OCI-LY7 (cell line): Measurements from ENCODE around the gene OVCH2. TPM values are rescaled to one million over a fixed set of nuclear protein-coding genes. Genes with fewer than 3 reads are reported as not detected.

ENCODE experiments used
- BruUV-seq: library from RNA; stranded (reverse); fragments of 400-500 nt; replicated peaks from 2 replicates; lab custom pipeline; 2021; lab: Mats Ljungman, UMichigan
- CTCF ChIA-PET: fragments of 300-600 bp; sonication (Branson Sonifier 250); formaldehyde crosslinking; loops from one replicate; lab custom pipeline; 2022; ENCODE audit warnings: antibody characterized with exemption; ENCODE audit not compliant: unreplicated experiment; lab: Charles Lee
- POLR2A ChIA-PET: fragments of 300-600 bp; sonication (Branson Sonifier 250); formaldehyde crosslinking; loops from one replicate; lab custom pipeline; 2022; ENCODE audit warnings: antibody characterized with exemption; lab: Charles Lee
- DNase-seq: peaks from one replicate; pipeline ENCODE4 v3.0.0-alpha.2; 2015; ENCODE audit warnings: low spot score
- H2AFZ ChIP-seq: fragments of 200-600 bp; sonication (generic), shearing (Covaris generic); 2 replicates; pipeline ENCODE4 v1.6.1; 2014; ENCODE audit warnings: mild to moderate bottlenecking, antibody characterized with exemption, low read length, moderate library complexity
- H3K27ac ChIP-seq: fragments of 200-600 bp; sonication (generic); 2 replicates; pipeline ENCODE4 v1.5.1; 2014; ENCODE audit warnings: mixed run types, low read depth, mild to moderate bottlenecking, moderate library complexity, low read length, inconsistent platforms; ENCODE audit not compliant: poor library complexity, severe bottlenecking
- H3K36me3 ChIP-seq: fragments of 200-600 bp; sonication (generic); 2 replicates; pipeline ENCODE4 v1.6.1; 2014; ENCODE audit warnings: mild to moderate bottlenecking, antibody characterized with exemption, low read length, moderate library complexity, mixed read lengths; ENCODE audit not compliant: insufficient read depth
- H3K4me1 ChIP-seq: fragments of 200-600 bp; sonication (generic); 2 replicates; pipeline ENCODE4 v1.5.1; 2014; ENCODE audit warnings: mild to moderate bottlenecking, low read length; ENCODE audit not compliant: insufficient read depth, poor library complexity, severe bottlenecking
- H3K4me2 ChIP-seq: fragments of 200-600 bp; sonication (generic); 2 replicates; pipeline ENCODE4 v1.6.1; 2014; ENCODE audit warnings: mild to moderate bottlenecking, low read length
- H3K4me3 ChIP-seq: fragments of 200-600 bp; sonication (generic); 2 replicates; pipeline ENCODE4 v1.5.1; 2014; ENCODE audit warnings: mild to moderate bottlenecking, low read depth, low read length; ENCODE audit not compliant: poor library complexity, severe bottlenecking
- H3K79me2 ChIP-seq: fragments of 200-600 bp; sonication (generic); 2 replicates; pipeline ENCODE4 v1.6.1; 2016; ENCODE audit warnings: low read depth, mild to moderate bottlenecking, low read length, moderate library complexity, mixed read lengths; ENCODE audit not compliant: insufficient read depth
- H3K9me2 ChIP-seq: fragments of 200-600 bp; sonication (generic); 2 replicates; pipeline ENCODE4 v1.6.1; 2016; ENCODE audit warnings: mild to moderate bottlenecking, low read length, mixed read lengths; ENCODE audit not compliant: insufficient read depth
- H3K9me3 ChIP-seq: fragments of 200-600 bp; sonication (generic); 2 replicates; pipeline ENCODE4 v1.6.1; 2014; ENCODE audit warnings: mild to moderate bottlenecking, mixed run types, low read length, mixed read lengths
- H4K20me1 ChIP-seq: fragments of 200-600 bp; sonication (generic); 2 replicates; pipeline ENCODE4 v1.6.1; 2014; ENCODE audit warnings: mild to moderate bottlenecking, antibody characterized with exemption, low read length, moderate library complexity, mixed read lengths; ENCODE audit not compliant: insufficient read depth
- EZH2phosphoT487 ChIP-seq: fragments of 200-600 bp; sonication (generic); IDR thresholded peaks from 2 replicates; pipeline ENCODE4 v1.6.1; 2018; ENCODE audit warnings: low read depth, borderline replicate concordance, mild to moderate bottlenecking, mixed run types, antibody characterized with exemption, low read length, moderate library complexity, mixed read lengths
- intact Hi-C: fragments of 100-400 bp; cut with micrococcal nuclease; formaldehyde crosslinking; loops from one replicate; pipeline ENCODE4 v1.10.0; 2022; ENCODE audit not compliant: unreplicated experiment
- total RNA-seq, 2 experiments: library from RNA; depleted of rRNA in 1 of 2; stranded (reverse); fragments of >200 nt in 1 of 2; shearing (Covaris generic) in 1 of 2; gene quantifications; 2 replicates each; pipeline ENCODE4 v1.2.3, GENCODE V29; 2014 to 2022
- TF ChIP-seq, protein P1 (sequence below): fragments of 200-600 bp; sonication (generic); conservative IDR thresholded peaks from 2 replicates; pipeline ENCODE4 v1.5.1; 2014; ENCODE audit warnings: mild to moderate bottlenecking, antibody characterized with exemption, low read length, moderate library complexity, mixed read lengths

The OVCH2 gene
- total RNA-seq, 2 experiments from 2014 or later, result not detected

DNA sequence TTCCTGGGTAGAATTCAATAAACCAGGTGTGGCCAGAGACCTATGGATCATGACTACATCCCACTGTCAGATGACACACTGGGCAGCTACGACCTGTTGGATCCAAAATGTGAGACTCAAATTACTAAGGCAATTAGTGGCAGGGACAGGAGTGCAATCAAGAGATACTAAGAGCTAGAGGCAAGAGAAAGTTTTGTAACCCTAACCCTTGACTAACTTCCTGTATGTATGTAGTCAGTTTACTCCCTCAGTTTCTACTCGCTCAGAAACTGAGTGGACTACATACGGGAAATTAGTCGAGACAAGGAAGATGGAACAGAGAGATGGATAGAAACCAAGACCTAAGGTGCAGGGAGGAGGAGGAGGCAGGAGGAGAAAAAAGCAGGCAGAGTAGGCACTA is 35.6 kb downstream of the OVCH2 start:
- H3K79me2 ChIP-seq, result no peaks in the 10 kb centered on the region
- H3K36me3 ChIP-seq, result peaks cover 37% of the 10 kb centered on the region
- no peak overlapping the region for H3K4me2 ChIP-seq
- CTCF ChIA-PET, result no interaction called here
- no peak overlapping the region for H3K27ac ChIP-seq
- POLR2A ChIA-PET, result interaction anchor here (1.3 kb wide), 1 partner anchor 25 kb away, joined by 3 read pairs; no protein-coding TSS in a partner anchor
- H3K9me3 ChIP-seq, result no peaks in the 10 kb centered on the region
- BruUV-seq, result no TSS peak
- H3K4me3 ChIP-seq, result no peak overlapping the region
- intact Hi-C loops, result no loop called here
- no peaks in the 10 kb centered on the region for H3K9me2 ChIP-seq
- DNase-seq, result no peak
- TF ChIP-seq, protein P1, sequence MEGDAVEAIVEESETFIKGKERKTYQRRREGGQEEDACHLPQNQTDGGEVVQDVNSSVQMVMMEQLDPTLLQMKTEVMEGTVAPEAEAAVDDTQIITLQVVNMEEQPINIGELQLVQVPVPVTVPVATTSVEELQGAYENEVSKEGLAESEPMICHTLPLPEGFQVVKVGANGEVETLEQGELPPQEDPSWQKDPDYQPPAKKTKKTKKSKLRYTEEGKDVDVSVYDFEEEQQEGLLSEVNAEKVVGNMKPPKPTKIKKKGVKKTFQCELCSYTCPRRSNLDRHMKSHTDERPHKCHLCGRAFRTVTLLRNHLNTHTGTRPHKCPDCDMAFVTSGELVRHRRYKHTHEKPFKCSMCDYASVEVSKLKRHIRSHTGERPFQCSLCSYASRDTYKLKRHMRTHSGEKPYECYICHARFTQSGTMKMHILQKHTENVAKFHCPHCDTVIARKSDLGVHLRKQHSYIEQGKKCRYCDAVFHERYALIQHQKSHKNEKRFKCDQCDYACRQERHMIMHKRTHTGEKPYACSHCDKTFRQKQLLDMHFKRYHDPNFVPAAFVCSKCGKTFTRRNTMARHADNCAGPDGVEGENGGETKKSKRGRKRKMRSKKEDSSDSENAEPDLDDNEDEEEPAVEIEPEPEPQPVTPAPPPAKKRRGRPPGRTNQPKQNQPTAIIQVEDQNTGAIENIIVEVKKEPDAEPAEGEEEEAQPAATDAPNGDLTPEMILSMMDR, result no peak
- TF ChIP-seq EZH2phosphoT487, result no peak
- no peaks in the 10 kb centered on the region for H4K20me1 ChIP-seq
- H3K4me1 ChIP-seq, result no peaks in the 10 kb centered on the region
- no peak overlapping the region for H2AFZ ChIP-seq

GRCh38 chr11:7668911-7669310 is 37.4 kb downstream of the OVCH2 start:
- CTCF ChIA-PET, result no interaction called here

GRCh38 chr11:7668464-7668863 is 37.8 kb downstream of the OVCH2 start:
- Histone ChIP-seq H3K27ac (no peak overlapping the region), H3K79me2 (no peaks in the 10 kb centered on the region), H3K9me2 (no peaks in the 10 kb centered on the region), H3K4me3 (no peak overlapping the region), H3K4me1 (no peaks in the 10 kb centered on the region), H2AFZ (no peak overlapping the region), H3K36me3 (peaks cover 50% of the 10 kb centered on the region), H4K20me1 (no peaks in the 10 kb centered on the region), H3K4me2 (no peak overlapping the region), H3K9me3 (no peaks in the 10 kb centered on the region)
- intact Hi-C loops, result loop anchor here (5.0 kb wide), 1 partner anchor 226 kb away; no protein-coding TSS in a partner anchor
- DNase-seq, result no peak
- no TSS peak for BruUV-seq
- ChIA-PET CTCF (no interaction called here), POLR2A (interaction anchor here (0.6 to 0.7 kb wide), 2 partner anchors 163 to 942 kb away, joined by 3 read pairs; no protein-coding TSS in a partner anchor)
- no peak for TF ChIP-seq EZH2phosphoT487
- TF ChIP-seq, protein P1, result no peak

More at GRCh38 chr11:7668911-7669310, 37.4 kb downstream of the OVCH2 start:
- Histone ChIP-seq H4K20me1 (no peaks in the 10 kb centered on the region), H3K36me3 (peaks cover 50% of the 10 kb centered on the region), H3K4me2 (no peak overlapping the region), H3K79me2 (no peaks in the 10 kb centered on the region), H3K9me2 (no peaks in the 10 kb centered on the region), H2AFZ (no peak overlapping the region), H3K4me3 (no peak overlapping the region), H3K27ac (no peak overlapping the region), H3K4me1 (no peaks in the 10 kb centered on the region), H3K9me3 (no peaks in the 10 kb centered on the region)
- DNase-seq, result no peak
- intact Hi-C loops, result loop anchor here (5.0 kb wide), 1 partner anchor 227 kb away; no protein-coding TSS in a partner anchor
- no TSS peak for BruUV-seq
- no peak for TF ChIP-seq EZH2phosphoT487
- TF ChIP-seq, protein P1, result no peak
- POLR2A ChIA-PET, result interaction anchor here (0.6 to 1.3 kb wide), 3 partner anchors 13 to 942 kb away, joined by 3 to 5 read pairs (median 3); no protein-coding TSS in a partner anchor
